Measurements from ENCODE around the gene DPAGT1.

DNA sequence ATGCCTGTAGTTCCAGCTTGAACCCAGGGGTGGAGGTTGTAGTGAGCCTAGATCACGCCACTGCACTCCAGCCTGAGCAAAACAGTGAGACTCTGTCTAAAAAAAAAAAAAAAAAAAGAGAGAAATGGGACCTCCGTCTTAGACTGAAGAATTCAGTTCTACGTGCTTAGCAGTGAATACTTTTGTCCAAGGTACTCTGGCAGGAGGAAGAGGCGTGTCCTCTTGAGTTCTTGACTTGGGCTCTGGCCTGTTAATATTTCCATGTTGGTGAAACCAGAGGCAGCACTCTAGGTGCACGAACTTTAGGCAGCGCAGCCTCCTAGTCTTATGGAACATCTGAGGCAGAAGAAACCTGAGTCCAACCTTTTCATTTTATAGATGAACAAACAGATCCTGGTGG is 14.5 kb downstream of the DPAGT1 start:
- TF ChIP-seq, protein P1, sequence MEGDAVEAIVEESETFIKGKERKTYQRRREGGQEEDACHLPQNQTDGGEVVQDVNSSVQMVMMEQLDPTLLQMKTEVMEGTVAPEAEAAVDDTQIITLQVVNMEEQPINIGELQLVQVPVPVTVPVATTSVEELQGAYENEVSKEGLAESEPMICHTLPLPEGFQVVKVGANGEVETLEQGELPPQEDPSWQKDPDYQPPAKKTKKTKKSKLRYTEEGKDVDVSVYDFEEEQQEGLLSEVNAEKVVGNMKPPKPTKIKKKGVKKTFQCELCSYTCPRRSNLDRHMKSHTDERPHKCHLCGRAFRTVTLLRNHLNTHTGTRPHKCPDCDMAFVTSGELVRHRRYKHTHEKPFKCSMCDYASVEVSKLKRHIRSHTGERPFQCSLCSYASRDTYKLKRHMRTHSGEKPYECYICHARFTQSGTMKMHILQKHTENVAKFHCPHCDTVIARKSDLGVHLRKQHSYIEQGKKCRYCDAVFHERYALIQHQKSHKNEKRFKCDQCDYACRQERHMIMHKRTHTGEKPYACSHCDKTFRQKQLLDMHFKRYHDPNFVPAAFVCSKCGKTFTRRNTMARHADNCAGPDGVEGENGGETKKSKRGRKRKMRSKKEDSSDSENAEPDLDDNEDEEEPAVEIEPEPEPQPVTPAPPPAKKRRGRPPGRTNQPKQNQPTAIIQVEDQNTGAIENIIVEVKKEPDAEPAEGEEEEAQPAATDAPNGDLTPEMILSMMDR (IDR thresholded peaks at IDR 0.05): no peak
- TF ChIP-seq POLR2A (IDR thresholded peaks at IDR 0.05): no peak
